ENCODE measurements around the gene SH3BP4.

The SH3BP4 gene

DNA sequence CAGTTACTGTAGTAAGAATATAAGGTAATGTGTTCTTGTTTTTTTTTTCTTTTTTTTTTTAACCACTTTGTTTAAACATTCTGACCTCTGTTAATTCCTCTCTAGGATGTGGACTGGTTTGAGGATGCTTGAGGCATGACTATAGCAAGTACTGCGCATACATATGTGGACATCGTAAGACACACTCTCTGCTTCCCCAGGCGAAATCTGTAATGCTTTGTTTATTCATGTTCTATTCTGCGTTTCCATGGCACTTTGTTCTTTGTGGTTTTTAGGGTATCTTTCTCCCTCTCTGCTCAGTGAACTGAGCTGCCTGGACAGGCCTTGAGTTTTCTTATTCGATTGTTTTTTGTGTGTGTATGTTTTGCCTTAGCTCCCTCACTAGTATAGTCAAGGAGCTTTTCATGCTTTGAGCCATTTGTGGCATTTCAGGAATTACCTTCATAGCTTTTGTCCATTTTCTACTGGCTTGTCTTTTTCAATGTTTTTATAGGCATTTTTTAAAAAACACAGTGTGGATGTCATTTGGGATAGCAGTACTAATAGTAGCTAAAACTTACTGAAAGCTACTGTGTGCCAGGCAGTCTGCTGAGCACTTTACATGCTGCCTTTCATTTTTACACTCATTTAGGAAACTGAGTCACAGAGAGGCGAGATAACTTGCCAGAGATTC is 1.9 kb upstream of the SH3BP4 start:
- no peak for DNase-seq

DNA sequence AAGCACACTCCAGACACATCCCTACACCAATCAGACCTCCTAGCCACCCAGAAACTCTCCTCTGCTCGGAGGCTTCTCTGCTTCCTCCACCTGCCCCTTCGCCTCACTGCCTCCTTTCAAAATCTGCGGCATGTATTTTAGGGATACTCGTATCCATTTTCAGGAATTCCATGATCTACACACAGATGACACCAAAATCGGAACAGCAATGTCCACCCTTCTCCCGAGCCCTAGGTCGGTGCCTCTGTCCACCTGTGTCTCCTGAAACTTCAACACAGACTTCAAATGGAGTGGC is 1.4 kb upstream of the SH3BP4 start:
- no peak for DNase-seq

- DNase-seq, result no peak
Measured at GRCh38 chr2:234950730-234951663, 820 bp upstream of the SH3BP4 start.

- no peak for DNase-seq
Measured at GRCh38 chr2:234952270-234953115, 676 bp downstream of the SH3BP4 start.

DNA sequence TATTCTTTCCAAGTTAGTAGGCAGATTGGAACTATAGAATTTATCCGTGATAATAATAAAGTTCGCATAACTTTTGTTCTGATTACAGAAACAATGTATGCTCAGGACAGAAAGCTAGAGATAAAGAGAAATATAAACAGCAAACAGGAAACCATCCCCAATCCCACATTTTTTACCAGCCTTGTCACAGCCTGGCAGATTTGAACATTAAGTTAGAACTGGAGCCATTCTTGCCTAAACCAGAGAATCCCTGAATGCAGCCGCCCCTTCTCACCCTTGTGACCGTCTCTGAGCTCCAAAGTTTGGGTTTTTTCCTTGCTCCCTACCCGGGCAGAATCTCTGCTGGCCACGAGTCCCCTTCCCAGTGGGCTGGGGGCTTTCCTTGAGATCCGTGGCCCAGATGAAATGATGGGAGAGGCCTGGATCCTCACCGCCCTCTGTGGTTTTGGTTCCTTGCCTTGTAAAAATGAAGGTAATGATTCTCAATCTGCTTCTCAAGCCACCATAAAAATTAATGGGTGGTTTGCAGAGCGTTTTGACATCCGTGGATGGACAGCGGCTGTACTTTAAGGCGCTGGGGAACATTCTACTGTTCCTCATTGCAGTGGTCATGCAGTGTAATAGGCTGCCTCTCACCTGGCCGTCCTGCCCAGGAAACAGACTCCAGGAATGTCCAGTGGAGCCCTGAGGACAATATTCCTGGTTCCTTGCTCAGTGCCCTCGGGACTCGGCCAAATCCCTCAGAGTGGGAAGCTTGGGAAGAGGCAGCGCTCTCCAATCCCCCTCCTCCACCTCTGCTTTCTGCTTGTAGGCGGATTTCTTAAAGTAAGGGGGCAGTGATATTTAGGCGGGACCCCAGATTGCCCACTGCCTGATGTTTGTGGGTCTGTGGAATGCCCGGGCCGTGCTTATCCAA is 1.6 kb downstream of the SH3BP4 start:
- DNase-seq, result no peak

DNA sequence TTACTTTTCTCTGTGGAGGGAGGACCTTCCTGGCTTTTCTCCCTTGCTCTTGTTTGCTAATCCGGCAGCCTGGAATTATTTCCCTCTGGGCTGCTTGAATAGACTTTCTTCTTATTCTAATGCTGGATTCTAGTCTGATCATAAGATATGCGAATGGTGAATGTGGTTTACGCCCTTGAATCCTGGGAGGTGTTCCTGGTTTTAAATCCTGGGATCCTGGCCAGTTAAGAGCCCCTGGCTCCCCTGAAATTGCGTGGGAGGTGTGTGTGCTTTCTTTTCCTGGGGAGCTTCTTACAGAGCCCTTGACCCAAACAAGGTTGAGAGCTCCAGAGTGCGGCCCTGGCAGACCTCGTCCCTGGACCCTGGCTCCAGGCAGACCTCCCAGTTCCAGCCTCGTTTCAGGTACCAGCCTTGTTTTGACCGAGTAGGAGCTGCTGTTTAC is 2.8 kb downstream of the SH3BP4 start:
- no peak for DNase-seq

DNA sequence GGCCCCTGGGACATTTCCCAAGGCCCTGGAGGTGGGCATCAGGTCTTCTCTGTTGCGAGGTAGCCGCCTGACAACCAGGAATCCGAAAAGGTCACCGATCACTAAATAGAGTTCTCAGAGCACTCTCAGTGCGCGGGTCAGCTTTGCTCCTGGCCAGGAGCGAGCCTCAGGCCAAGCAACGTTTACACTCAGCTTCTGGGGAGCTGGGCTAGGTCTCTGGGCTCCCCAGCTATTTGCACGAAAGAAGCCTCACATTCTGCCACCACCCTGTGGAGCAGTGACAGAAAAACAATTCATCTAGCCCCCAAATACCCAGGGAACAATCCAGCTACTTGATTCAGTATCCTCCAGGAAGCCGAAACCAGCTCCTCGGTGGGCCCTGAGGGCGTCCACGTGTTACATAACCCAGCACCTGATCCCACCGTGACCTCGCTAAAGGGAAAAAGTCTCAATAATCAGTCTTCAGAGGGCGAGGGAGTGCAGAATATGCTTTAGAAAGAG is 3.3 kb downstream of the SH3BP4 start:
- DNase-seq, result no peak

GRCh38 chr2:234955971-234956509 is 4.2 kb downstream of the SH3BP4 start:
- no peak for DNase-seq

GRCh38 chr2:234957834-234958135 is 6.0 kb downstream of the SH3BP4 start:
- DNase-seq, result no peak

- DNase-seq, result no peak
Measured at GRCh38 chr2:234958311-234958710, 6.5 kb downstream of the SH3BP4 start.

DNA sequence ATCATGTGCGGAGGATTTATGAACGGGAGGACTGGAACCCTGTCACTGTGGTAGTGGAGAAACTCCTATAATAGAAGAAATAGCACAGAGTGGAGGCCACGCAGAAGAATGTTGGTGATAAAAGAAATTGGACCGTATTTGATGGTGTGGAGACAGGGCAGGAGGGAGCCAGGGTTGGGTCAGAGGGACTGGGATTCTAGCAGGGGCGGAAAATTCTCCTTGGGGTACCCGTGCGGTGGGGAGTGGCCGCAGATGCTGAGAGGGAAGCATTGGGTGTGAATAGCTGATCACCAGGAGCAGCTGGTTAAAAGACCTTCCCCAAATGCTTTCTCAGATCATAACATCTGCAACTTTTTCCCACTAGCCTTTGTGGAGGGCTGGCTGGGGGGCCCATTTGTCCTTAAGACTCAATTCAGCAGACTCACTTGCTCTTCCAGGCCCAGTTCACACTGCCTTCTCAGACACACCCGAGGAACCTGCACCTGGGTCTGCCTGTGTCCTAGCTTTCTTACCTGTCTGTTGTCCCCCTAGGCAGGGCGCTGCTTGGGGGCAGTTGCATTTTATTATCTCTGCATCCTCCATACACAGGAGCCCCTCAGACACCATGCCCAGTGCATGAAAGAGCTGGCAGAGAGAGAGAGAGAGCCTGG is 7.1 kb downstream of the SH3BP4 start:
- DNase-seq, result no peak

GRCh38 chr2:234960175-234961088 is 8.6 kb downstream of the SH3BP4 start:
- DNase-seq, result no peak

GRCh38 chr2:234961784-234962183 is 10.0 kb downstream of the SH3BP4 start:
- DNase-seq, result no peak

- DNase-seq, result no peak
Measured at GRCh38 chr2:234963773-234964615, 12.2 kb downstream of the SH3BP4 start.

GRCh38 chr2:234964631-234965461 is 13.0 kb downstream of the SH3BP4 start:
- no peak for DNase-seq

DNA sequence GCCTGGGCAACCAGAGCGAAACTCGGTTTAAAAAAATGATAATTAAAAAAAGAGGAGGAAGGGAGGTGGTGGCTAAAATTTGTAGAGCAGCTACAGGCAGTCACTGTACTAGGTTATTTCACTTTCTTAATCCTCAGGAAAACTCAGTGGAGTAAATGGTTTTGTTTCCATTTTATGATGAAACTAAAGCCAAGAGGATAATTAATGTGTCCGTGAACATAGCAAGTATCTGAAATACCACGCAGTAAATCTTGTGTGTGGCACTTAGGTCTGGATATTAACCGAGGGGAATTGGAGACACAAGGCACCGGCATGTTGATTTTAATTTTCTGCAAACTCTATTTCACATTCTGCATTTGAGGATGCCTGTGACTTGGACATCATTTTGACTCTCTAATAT is 14.5 kb downstream of the SH3BP4 start:
- DNase-seq, result no peak

GRCh38 chr2:234967201-234967869 is 15.5 kb downstream of the SH3BP4 start:
- no peak for DNase-seq

DNA sequence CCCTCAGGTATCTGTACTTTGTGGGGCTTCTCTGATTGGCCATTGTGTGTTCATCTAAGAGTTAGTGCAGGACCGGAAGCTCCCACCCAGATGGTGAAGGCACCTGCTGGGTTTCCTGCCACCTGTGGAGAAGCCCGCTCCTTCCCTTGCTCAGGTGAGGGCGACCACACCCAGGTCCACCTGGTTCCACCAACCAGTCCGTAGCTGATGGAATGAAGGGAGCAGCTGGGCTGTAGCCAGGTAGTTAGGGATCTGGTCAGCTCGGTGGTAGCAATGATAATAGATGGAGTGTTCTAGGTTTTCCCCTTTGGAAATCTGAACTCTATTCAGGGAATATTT is 16.0 kb downstream of the SH3BP4 start:
- no peak for DNase-seq

Measured in activated gamma-delta T cell (primary cell).